Measurements from ENCODE around the gene NECTIN1.

NECTIN1 gene

GRCh38 chr11:119772641-119773415, 43.8 kb upstream of the NECTIN1 start:
- no peak for DNase-seq (ENCODE audit: low spot score)
- TF ChIP-seq CTCF (IDR thresholded peaks at IDR 0.05; ENCODE audit: extremely low read depth, missing control alignments), result no peak

- no peak for TF ChIP-seq CTCF (IDR thresholded peaks at IDR 0.05; ENCODE audit: extremely low read depth, missing control alignments)
- no peak for DNase-seq (ENCODE audit: low spot score)
Observed at GRCh38 chr11:119772076-119772475, 43.1 kb upstream of the NECTIN1 start.

GRCh38 chr11:119771172-119771770, 42.3 kb upstream of the NECTIN1 start:
- DNase-seq (ENCODE audit: low spot score), result no peak
- TF ChIP-seq CTCF (IDR thresholded peaks at IDR 0.05; ENCODE audit: extremely low read depth, missing control alignments), result no peak

GRCh38 chr11:119765628-119766027, 36.6 kb upstream of the NECTIN1 start:
- no peak for TF ChIP-seq CTCF (IDR thresholded peaks at IDR 0.05; ENCODE audit: extremely low read depth, missing control alignments)
- DNase-seq (ENCODE audit: low spot score), result no peak

GRCh38 chr11:119764108-119764868, 35.3 kb upstream of the NECTIN1 start:
- DNase-seq (ENCODE audit: low spot score), result no peak
- TF ChIP-seq CTCF (IDR thresholded peaks at IDR 0.05; ENCODE audit: extremely low read depth, missing control alignments), result no peak

- no peak for DNase-seq (ENCODE audit: low spot score)
- no peak for TF ChIP-seq CTCF (IDR thresholded peaks at IDR 0.05; ENCODE audit: extremely low read depth, missing control alignments)
Observed at GRCh38 chr11:119763071-119763728, 34.2 kb upstream of the NECTIN1 start.
